ENCODE data around the gene PGF. TPM values are rescaled to one million over a fixed set of nuclear protein-coding genes. Genes with fewer than 3 reads are reported as not detected.

The PGF gene
- total RNA-seq, 1 experiment from 2014 or later, result 6.4 TPM

DNA sequence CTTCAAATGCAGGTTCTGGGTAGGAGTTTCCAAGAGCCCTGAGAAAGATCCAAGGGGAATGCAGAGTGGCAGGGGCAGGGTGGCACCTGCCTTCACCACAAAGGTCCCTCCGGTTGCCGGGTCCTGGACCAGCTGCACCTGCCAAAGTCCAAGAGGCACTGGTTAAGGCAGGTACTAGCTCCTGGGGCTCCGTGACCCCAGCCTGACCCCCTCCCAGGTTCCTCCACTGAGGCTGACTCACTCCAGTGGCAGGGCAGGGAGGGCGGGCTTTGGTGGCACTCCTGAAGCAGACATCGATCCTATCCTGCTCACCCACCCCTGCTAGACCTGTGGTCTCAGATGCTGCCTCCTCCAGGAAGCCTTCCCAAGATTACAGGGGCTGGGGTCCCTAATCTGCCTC is 43.7 kb downstream of the PGF start:
- no TSS peak for BruUV-seq (replicated peaks)
- peak; percentile 20; the same call in 1 of the 2 replicates for ATAC-seq
- no peak overlapping the region for H3K4me3 ChIP-seq (replicated peaks in 1 of 2; ENCODE audit: low read depth in 1 of 2, low read length in 2 of 2)
- no peaks in the 10 kb centered on the region for H4K20me1 ChIP-seq (ENCODE audit: insufficient read depth)
- ChIA-PET CTCF (interaction anchor here (0.6 to 2.3 kb wide), 3 partner anchors 11 to 51 kb away, joined by 3 to 7 read pairs (median 5); partner anchors contain the start of gene RPS6KL1), RAD21 (ENCODE audit: low non-redundant PET in 1 of 2, low total read pairs in 2 of 2, uncharacterized antibody in 2 of 2, unreplicated experiment in 2 of 2) (no interaction called here), POLR2A (no interaction called here)
- H3K9ac ChIP-seq (ENCODE audit: low read length), result no peak overlapping the region
- no peaks in the 10 kb centered on the region for H3K27me3 ChIP-seq (ENCODE audit: insufficient read depth, low read length)
- DNase-seq (ENCODE audit: low read depth, low spot score), result no peak
- H2AFZ ChIP-seq (ENCODE audit: low read depth, low read length, poor library complexity, severe bottlenecking), result no peak overlapping the region
- peak overlapping the region; percentile 39 for H3K4me2 ChIP-seq (ENCODE audit: low read length)
- no peak overlapping the region for H3K27ac ChIP-seq (ENCODE audit: low read depth, low read length)
- TF ChIP-seq, protein P1, sequence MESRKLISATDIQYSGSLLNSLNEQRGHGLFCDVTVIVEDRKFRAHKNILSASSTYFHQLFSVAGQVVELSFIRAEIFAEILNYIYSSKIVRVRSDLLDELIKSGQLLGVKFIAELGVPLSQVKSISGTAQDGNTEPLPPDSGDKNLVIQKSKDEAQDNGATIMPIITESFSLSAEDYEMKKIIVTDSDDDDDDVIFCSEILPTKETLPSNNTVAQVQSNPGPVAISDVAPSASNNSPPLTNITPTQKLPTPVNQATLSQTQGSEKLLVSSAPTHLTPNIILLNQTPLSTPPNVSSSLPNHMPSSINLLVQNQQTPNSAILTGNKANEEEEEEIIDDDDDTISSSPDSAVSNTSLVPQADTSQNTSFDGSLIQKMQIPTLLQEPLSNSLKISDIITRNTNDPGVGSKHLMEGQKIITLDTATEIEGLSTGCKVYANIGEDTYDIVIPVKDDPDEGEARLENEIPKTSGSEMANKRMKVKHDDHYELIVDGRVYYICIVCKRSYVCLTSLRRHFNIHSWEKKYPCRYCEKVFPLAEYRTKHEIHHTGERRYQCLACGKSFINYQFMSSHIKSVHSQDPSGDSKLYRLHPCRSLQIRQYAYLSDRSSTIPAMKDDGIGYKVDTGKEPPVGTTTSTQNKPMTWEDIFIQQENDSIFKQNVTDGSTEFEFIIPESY (IDR thresholded peaks at IDR 0.05; ENCODE audit: extremely low read depth, insufficient replicate concordance, low read length), result no peak
- TF ChIP-seq FOSL1 (IDR thresholded peaks at IDR 0.05; ENCODE audit: low read depth) (no peak), SRF (IDR thresholded peaks at IDR 0.05; ENCODE audit: low read depth) (no peak), SIN3A (IDR thresholded peaks at IDR 0.05; ENCODE audit: low read depth) (no peak), REST (IDR thresholded peaks at IDR 0.05; ENCODE audit: low read depth) (no peak), CEBPB (IDR thresholded peaks at IDR 0.05; ENCODE audit: low read depth) (no peak), ELF1 (IDR thresholded peaks at IDR 0.05; ENCODE audit: borderline replicate concordance, low read depth) (no peak), EZH2phosphoT487 (IDR thresholded peaks at IDR 0.05; ENCODE audit: borderline replicate concordance) (no peak), MAX (IDR thresholded peaks at IDR 0.05) (no peak)
- no peaks in the 10 kb centered on the region for H3K9me3 ChIP-seq (ENCODE audit: control insufficient read depth in 1 of 2, insufficient read depth in 1 of 2, low read depth in 1 of 2, low read length in 2 of 2)
- peaks cover 10 to 21% of the 10 kb centered on the region in 2 experiments; a peak in 3 of 4 replicates for H3K4me1 ChIP-seq (ENCODE audit: control insufficient read depth in 1 of 2, insufficient read depth in 2 of 2, low read length in 2 of 2)
- H3K36me3 ChIP-seq (ENCODE audit: control insufficient read depth in 1 of 2, insufficient read depth in 2 of 2, low read length in 2 of 2), result no peaks in the 10 kb centered on the region; a peak in 1 of 4 replicates
- intact Hi-C loops (cut with micrococcal nuclease), result no loop called here
- no peaks in the 10 kb centered on the region for H3K79me2 ChIP-seq (ENCODE audit: insufficient read depth, low read length)
- H3K9me2 ChIP-seq (ENCODE audit: insufficient read depth), result no peaks in the 10 kb centered on the region
